HG02642 (cell line): Measurements from ENCODE around the gene TSPAN14.
"Not testable (repeated sequence)": the region's sequence is repeated elsewhere in the genome, so short reads cannot be mapped to it uniquely, and the experiment has no call there.

Experiments
- ATAC-seq: cut with Tn5 transposase; IDR thresholded peaks from one replicate; pipeline ENCODE4 v1.9.1; 2021; ENCODE audit warnings: mild to moderate bottlenecking; ENCODE audit not compliant: unreplicated experiment, poor library complexity

Gene TSPAN14, protein sequence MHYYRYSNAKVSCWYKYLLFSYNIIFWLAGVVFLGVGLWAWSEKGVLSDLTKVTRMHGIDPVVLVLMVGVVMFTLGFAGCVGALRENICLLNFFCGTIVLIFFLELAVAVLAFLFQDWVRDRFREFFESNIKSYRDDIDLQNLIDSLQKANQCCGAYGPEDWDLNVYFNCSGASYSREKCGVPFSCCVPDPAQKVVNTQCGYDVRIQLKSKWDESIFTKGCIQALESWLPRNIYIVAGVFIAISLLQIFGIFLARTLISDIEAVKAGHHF

DNA sequence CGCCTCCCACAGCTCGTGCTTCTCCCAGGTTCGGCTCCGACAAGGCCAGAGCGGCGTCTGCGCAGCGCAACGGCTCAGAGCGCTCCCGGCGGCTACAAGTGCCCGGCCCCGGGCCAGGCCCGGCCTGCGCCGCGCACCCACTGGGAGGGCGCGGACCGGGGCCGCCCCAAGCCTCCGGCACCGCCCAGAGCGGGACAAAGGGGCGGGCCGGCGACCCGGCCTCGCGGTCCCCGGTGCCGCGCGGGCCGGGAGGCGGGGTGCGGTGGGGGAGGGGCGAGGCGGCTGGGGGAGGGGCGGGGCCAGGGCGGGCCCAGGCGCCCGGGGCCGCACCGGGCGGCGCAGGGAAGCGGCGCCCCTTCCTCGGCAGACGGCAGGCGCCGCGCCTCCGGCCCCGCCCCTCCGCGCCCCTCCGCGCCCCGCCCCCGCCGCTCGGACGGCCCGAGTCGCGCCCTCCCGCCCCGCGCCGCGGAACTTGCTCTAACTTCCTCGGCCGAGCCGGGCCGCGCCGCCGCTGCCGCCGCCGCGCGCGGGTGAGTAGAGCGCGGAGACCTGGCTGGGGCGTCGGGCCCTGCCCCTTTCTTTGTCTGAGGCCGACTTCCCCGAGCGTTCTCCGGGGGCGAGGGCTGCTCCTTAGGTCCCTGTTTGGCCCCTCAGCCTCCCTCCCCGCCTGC, at the start of gene TSPAN14:
TSS of gene TSPAN14 (plus strand) at position 469 of the 671 bp plus-strand sequence. CDS start 34,924 bp downstream, outside the sequence.
- peak; percentile 70 for ATAC-seq

DNA sequence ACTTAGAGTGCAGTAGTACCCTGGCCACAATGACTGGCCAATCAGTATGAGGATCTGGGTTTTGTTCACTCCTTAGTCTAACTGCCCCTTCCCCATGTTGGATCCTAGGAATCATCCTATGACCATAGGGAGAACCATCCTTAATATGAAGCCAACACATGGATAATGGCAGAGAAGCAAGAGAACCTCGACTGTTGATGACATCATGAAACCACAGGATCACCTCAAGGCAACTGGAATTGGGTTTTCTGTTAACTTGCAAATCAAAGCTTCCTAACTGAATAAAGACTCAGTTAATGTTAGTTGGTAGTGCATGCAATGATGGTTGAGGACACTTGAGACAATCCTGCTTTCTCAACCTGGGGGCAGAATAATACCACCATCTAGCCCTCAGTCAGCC, 49.1 kb upstream of the TSPAN14 start:
- ATAC-seq = no peak

DNA sequence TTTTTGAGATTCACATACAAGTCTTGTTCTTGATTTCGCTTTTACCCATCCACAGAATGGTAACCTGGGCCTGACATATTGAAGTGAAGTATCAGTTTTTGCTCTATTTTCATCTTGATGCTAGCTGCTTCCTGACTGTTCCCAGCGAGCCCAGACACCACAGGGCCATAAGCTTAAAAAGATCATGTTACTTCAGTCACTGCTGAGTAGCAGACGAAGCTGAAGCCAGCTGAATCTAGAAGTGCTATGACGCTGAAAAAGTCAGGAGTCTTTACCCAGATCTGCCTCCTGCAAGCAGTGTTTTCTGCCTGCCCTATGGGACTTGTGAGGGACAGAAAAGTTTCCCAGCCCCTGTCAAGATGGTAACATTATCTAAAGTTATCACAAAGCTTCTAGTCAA, 48.5 kb upstream of the TSPAN14 start:
- no peak for ATAC-seq

DNA sequence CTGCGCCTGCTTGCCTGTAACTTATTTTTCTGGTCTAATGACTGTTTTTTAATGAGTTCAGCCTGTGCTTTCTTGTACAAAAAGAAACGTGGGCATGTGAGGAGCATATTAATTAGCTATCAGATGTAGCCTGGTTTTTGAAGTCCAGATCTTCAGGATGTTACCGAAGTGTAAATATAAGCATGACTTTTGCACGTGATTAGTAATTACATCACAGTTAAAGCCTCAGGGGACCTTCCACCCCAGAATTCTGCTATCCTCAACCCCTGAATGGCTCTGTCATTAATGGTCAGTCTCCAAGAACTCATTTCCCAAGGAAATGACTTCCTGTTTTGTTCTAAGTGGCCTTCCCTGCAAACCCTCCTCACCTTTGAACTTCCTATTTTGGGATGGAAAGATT, 47.9 kb upstream of the TSPAN14 start:
- ATAC-seq = no peak

DNA sequence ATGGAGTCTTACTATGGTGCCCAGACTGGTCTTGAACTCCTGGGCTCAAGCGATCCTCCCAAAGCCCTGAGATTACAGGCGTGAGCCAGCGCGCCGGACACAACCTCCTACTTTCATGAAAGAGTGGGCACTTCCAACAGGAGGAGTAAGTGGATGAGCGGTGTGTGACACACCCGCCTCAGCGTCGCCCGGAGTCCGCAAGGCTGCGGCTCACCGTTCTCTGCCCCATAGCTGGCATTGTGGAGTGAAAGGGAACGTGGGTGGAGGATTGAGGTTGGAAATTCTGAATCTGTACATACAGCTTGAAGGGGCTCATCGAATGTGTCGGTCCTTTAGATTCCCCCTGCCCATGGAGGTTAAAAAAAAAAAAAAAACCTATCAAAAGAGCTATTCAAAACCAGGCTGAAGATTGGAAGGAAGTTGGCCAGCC, 46.3 kb upstream of the TSPAN14 start:
- peak; percentile 32 for ATAC-seq

DNA sequence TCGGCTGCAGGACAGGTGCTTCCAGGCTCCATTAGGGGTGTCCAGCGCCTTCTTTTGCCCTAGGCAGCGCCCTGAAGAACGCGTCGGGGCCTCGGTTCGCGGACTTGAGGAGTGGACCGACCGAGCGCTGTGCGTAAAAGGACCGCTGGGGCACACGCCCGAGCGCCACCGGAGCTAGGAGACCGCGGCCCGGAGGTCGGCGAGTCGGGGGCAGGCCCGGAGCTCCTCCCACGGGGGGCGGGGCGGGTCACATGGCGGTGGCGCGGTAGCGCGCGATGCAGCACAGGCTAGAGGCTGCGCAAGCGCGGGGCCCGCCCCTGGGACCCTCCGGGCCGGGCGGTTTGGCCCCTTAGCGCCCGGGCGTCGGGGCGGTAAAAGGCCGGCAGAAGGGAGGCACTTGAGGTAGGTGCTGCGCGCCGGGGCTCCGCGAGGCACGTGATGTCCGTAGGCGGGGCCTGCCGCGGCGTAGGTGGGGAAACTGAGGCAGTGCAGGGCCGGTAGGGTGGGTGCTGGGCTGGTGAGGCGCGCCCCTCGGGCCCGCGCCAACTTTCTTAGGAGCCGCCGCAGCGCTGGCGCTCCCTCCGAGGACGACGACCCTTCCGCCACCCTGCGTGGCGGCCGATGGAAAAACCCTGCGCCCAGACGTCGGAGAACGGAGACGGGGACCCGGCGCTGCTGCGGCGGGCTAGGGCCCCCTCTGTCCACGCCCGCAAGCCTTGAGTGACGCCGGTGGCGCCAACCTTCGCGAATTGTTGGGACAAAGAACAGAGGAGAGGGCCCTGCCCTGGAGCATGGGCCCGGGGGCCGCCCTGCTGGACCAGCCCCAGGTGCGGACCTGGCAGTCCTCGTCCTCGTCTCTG, 45.6 kb upstream of the TSPAN14 start, which contains the start of gene PRXL2A:
TSS of gene PRXL2A (plus strand) at position 310 of the 860 bp plus-strand sequence. CDS start 11,917 bp downstream, outside the sequence.
- ATAC-seq = peak; percentile 96

DNA sequence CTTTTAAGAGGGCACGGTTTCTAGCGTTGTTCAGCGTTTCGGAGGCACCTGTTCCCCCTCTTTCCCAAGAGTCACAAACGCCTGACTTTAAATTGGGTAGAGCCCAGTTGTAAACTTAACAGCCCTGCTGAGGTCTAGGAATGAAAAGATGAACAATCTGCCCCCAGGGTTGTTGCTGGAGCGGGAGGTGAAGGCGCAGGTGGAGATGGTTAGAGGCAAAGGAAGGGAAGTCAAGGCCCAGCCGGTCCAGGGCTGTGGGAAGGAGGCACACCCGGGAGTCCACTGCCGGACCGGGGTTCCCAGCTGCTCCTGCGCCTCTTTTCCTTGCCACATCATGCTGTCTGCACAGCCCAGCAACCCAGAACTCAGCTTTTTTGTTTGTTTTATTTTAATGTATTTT, 45.0 kb upstream of the TSPAN14 start:
- no peak for ATAC-seq

DNA sequence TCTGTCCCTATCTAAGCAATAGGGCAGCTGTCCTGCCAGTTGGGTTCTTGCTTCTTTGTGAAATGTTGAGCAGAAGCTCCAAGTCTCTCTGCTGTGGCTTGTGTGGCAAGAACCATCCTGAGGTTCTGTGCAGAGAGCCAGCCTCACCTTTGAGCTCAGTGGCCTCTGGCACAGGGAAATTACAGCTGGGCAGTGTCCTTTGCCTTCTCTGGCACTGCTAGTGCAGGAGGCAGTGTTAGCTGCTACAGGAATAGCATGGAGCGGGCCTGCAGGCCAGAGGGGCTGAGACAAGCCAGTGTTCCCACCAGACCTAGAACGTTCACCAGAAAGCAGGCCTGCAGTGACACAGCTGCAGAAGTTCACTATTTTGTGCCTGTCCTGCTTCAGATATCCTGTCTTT, 44.0 kb upstream of the TSPAN14 start:
- no peak for ATAC-seq

DNA sequence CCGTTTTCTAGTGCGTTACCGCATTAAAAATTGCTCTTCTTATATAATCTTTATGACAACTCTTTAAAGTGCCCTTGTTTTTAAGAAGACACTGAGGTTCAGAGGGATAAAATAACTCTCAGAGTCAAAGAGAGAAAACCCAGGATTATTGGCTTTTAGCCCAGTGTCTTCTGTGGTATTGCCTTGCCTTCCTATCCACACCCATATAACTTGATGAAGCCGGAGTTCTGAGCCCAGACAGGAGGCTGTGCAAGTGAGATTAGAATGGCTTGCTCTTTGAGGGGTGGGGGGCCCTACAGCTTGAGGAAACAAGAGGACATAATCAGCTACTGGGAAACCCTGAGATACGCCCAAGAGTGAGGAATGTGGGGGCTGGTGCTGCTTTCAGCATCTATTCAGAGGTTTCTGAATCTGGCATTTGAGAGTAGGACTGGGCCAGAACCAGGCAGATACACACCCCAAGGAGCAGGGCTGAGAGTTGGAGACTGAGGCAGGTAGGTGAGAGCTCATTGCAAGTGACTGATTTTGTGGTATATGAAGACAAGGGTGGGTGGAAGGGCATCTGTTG, 43.4 kb upstream of the TSPAN14 start:
- no peak for ATAC-seq

DNA sequence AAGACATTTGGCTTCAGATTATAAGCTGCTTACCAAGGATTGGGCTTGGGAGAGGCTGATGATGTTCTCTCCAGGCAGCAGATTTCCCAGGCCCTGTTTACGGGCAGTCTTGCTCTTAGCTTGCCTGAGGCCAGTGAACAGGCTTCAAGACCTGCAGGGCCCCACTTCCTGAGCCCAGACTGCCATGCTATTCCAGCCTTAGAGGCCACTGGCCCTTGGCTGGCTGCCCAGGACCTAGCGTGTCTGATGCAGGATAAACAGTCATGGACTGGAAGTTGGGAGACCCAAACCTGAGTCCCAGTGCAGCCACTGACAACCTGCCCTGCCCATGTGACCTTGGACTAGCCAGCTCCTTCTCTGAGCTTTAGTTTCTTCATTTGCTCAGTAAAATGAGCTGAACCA, 42.8 kb upstream of the TSPAN14 start:
- ATAC-seq = no peak

DNA sequence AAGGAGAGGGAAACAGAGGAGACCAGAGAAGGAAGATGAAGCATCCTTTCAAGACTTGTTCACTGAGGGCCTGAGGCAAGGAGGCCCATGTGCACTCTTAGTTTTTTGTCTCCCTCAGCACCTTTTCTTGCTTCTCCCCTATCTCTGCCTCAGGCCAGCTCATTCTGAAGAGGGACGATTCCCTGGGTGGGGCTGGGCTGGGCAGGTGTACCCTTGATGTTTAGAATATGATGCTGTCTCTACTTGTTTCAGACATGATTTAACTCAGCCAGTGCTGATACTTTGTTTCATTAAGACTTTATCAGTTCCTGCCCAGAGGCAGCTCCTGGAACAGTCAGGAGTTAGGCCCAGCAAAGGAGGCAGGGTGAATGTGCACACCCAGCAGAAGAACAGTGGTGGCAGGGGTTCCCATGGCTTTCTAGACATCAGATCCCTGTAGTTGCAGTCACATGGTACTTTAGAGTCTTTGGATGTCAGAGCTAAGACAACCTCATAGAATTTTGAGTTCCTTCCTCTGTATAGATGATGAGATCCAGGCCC, 42.4 kb upstream of the TSPAN14 start:
- no peak for ATAC-seq

DNA sequence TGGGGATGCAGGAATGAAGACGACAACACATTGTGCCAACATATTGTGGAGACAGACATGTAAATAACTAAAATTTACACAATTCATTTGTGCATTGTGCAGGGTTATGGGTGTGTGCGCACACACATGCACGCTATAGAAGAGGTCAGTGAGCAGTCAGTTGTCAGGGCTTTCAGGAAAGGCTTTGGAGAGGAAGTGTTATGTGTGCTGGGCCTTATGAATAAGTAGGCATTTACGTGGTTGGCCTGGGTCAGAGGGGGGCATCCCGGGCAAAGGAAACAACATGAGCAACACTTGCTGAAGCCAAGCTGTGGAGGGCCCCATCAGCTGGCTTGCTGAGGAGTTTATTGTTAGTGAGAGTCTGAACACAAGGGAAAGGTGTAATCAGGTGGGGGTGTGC, 41.6 kb upstream of the TSPAN14 start:
- ATAC-seq = no peak

DNA sequence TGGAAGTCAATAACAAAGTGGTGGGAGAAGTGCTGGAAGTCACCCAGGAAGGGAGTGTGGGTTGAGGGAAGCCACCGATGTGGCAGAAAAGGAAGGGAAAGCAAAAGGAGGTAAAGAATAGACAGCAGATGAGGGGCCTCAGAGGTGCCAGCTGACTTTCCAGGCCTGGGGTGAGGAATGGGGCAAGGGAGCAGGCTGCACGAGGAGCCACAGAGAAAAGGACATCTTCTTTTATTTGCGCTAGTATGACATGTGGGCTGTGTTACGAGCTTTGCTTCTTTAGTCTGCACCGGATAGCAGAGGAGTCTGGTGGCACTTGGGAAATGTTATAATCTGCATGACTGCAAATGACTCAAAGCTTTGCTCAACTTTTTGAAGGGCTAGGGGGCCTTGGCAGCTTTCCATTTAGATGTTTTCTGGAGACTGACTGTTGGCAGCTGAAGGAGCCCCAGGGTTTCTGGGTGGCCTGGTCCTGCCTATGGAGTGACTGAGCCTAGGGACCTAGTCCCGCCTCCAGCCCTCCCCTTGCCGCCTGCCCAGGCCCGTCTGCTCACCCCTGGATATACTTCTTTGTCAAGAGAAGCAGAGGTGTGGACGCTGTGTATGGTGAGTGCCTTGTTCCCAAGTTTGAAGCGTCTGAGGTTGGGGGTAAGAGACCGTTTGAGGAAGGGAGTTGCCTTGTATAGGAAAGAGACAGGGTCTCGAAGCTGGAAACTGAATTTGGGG, 40.7 kb upstream of the TSPAN14 start:
- no peak for ATAC-seq

DNA sequence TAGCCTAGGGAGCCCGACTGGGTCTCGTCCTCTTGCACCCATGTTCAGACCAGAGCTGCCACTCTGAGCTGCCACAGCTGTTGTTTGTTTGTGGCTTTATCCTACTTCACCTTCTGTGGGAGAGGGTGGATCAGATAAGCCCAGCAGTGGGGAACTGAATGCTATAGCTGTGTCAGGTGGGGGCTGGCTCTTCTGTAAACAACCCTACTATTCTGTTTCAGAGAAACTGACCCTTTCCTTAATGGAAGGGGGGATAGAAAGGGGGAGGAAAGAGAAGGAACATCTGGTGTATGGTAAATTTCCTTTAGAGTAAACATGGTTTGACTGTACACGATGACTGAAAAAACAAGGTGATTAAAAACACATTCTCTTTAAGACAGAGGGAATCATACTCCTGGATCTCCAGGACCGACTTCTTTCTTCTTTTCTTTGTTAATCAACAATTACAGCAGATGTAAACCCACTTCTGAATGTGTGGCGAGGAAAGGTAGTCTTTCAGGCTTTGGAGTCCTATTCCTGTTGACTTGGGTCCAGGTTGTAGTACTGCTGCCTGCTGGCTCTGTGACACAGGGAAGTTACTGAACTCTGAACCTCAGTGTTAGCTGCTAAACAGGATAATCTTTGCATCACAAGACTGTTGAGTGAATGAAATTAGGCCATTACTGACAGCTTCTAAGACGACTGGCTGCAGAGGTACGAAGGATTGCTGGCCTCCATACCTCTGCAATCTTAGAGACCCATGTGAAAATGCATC, 39.8 kb upstream of the TSPAN14 start:
- ATAC-seq = no peak

DNA sequence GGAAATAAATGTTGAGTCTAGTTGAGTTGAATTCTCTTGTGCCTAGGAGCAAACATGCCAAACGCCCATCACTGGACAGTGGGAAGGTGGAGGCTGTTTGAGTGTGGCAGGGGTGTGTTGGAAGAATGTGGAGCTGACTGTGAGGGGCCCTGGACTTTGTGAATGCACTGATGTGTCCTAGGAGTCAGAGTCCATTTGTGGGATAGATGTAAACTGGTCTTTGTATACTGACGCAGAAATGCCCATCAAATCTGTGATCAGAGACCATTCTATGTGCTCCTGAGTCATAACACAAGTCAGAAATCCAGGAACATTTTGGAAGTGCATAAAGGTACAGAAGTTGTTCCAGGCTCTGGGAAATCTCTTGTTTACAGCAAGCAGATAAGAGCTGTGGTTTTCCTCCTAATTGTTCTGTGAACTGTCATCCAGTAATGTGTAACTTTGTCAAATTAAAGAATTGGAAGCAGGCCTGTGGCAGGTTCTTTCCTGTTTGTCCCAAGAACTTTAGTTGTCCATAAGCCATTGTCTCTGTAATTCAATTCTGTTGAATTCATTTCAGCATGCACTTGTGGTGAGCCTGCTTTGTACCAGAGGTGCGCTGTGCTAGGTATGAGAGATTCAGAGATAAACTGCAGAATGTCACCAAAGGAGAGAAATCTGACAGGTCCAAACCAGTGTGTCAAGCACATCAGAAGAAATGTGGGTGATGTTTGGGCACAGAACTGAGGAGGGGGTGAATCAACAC, 38.2 kb upstream of the TSPAN14 start:
- no peak for ATAC-seq

DNA sequence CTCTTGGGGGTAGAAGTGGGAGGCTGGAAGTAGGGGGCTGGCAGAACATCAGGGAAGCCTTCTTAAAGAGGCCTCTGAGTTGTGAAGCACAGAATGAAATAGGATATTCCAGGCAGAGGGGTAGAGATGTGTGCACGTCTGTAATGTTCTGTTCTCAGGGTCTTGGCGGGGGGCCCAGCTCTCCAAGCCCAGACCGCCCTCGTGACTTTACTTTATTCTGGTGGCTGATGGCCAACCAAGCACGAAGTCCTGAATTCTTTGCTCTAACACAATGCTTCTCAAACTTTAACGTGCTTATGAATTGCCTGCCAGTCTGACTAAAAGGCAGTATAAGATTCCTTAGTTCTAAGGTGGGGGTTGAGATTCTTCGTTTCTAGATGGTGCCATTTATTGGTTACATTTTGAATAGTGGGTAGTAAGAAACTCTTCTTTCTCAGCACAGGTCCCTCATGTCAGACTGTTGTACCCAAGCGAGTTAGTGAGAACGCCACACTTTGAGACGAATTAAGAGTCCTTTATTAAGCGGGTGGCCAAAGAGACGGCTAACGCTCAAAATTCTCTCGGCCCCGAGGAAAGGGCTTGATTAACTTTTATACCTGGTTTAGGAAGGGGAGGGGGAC, 37.5 kb upstream of the TSPAN14 start:
- no peak for ATAC-seq

DNA sequence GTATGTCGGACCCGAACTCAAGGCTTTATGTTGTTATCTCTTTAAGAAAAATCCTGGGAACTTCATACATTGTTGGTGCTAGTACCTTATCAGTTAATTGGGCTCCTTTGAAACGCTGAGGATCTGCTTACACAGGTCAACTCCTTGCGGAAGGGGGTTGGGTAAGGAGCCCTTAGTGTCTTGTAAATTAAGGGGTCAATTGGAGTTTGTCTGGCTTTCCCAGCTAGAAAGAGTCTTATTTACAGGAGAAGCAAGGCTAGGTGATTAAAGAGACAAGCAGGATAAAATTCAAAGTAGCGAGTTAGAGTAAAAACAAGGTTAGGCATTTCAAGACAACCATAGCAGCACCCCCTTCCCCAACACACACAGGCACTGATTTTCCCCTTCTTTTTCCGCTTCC, 36.9 kb upstream of the TSPAN14 start:
- ATAC-seq = not testable (repeated sequence)
